Measurements from ENCODE around the gene RAB12. TPM values are rescaled to one million over a fixed set of nuclear protein-coding genes. Genes with fewer than 3 reads are reported as not detected.

RAB12 gene
- total and polyA plus RNA-seq, 2 of the 13 experiments (the other 11 are each of a cell fraction or from before 2014, with no cell fraction given) = 9.5 to 25.3 TPM

DNA sequence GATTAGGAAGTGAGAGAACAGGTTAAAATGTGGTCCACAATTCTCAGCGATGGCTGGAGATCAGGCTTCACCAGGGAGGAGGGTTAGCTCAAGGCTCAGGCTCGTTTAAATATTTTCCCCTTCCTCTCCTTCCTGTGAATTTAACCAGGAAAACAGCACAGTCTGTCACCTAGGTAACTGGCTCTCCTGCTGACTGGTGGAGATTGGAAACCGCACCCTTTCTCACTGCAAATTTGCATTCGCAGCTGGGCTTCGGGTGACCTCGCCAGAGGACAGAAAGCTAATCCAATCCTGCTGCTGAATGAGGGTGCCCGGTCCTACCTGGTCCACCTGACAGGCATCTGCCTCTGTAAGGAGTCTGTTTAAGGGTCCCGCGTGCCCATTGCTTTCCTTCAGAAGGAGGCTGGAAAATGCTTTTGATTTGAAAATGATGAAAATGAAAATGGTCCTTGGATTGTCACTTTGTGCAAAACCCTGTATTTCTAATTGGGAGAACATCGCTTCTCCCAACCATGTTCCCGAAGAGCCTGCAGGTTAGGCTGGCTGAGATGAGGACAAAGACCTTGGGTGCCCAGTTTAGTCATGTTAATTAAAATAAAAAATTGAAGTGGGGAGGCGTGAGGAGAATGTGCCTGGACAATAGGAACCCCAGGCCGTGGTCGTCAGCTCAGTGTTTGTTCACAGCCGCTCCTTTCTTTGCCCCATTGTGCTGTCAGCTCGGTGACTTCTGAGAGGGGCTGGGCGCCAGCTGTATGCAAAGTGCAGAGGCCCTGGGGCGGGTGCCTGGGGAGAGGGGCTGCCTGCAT, 52.7 kb downstream of the RAB12 start:
- H3K27ac ChIP-seq (ENCODE audit: extremely low read length, insufficient read depth, low read length) = no peak overlapping the region
- no peaks in the 10 kb centered on the region for H3K79me2 ChIP-seq (ENCODE audit: insufficient read depth, low read length)
- DNase-seq (ENCODE audit: low spot score) (no peak), FAIRE-seq (no peak), ATAC-seq (peak; percentile 42; the same call in 2 of the 3 replicates)
- H3K4me2 ChIP-seq (ENCODE audit: low read depth, low read length) = no peak overlapping the region
- 26% methylated on average over 15 of the region's 18 CpGs for WGBS (ENCODE audit: low lambda C conversion rate)
- TF ChIP-seq NR1H2 (CRISPR knock-in tag; IDR thresholded peaks at IDR 0.05; ENCODE audit: borderline replicate concordance, low read depth) = no peak
- TF ChIP-seq NFE2 (CRISPR knock-in tag; IDR thresholded peaks at IDR 0.05) = no peak
- TF ChIP-seq, protein P1, sequence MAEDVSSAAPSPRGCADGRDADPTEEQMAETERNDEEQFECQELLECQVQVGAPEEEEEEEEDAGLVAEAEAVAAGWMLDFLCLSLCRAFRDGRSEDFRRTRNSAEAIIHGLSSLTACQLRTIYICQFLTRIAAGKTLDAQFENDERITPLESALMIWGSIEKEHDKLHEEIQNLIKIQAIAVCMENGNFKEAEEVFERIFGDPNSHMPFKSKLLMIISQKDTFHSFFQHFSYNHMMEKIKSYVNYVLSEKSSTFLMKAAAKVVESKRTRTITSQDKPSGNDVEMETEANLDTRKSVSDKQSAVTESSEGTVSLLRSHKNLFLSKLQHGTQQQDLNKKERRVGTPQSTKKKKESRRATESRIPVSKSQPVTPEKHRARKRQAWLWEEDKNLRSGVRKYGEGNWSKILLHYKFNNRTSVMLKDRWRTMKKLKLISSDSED (CRISPR knock-in tag; IDR thresholded peaks at IDR 0.05) = no peak
- TF ChIP-seq FOSL2 (CRISPR knock-in tag; IDR thresholded peaks at IDR 0.05) = no peak
- no peak for TF ChIP-seq PTBP1 (IDR thresholded peaks at IDR 0.05; ENCODE audit: low read depth, low read length, poor library complexity, severe bottlenecking)
- TF ChIP-seq SIN3A (IDR thresholded peaks at IDR 0.05; ENCODE audit: borderline replicate concordance, low read depth, low read length) = no peak
- TF ChIP-seq, protein P2, sequence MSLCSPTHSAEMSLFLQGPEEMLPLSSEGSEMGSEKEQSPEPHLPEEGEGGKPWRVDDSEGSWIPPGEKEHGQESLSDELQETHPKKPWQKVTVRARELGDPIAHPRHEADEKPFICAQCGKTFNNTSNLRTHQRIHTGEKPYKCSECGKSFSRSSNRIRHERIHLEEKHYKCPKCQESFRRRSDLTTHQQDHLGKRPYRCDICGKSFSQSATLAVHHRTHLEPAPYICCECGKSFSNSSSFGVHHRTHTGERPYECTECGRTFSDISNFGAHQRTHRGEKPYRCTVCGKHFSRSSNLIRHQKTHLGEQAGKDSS (CRISPR knock-in tag; IDR thresholded peaks at IDR 0.05; ENCODE audit: borderline replicate concordance, low read depth) = no peak
- no peak for TF ChIP-seq ZMYM2 (CRISPR knock-in tag; IDR thresholded peaks at IDR 0.05)
- BruUV-seq (replicated peaks) = no TSS peak
- CTCF ChIA-PET (ENCODE audit: low intra/inter-chr PET ratio, low total read pairs) = no interaction called here
- POLR2A ChIA-PET = no interaction called here
- no peaks in the 10 kb centered on the region for H3K36me3 ChIP-seq (replicated peaks in 1 of 2; ENCODE audit: control insufficient read depth in 1 of 2, insufficient read depth in 2 of 2, low read length in 2 of 2)
- in situ Hi-C loops (cut with HindIII; ENCODE audit: extremely low pct_ligation_motif_present, low pct_unique_long_range_greater_than_20kb) (no loop called here), intact Hi-C loops (cut with micrococcal nuclease; ENCODE audit: unreplicated experiment) (no loop called here)
- peaks cover 5 to 47% of the 10 kb centered on the region in 2 experiments; a peak in 4 of 5 replicates for H3K27me3 ChIP-seq (ENCODE audit: control insufficient read depth in 1 of 2, insufficient read depth in 2 of 2, low read length in 2 of 2)
- no peaks in the 10 kb centered on the region for H4K20me1 ChIP-seq (ENCODE audit: insufficient read depth, low read length)
- no peaks in the 10 kb centered on the region; the same call in 1 of the 2 replicates for H3K4me1 ChIP-seq (ENCODE audit: insufficient read depth, low read length)
- H3K9me3 ChIP-seq (ENCODE audit: low read length) = no peaks in the 10 kb centered on the region
- H2AFZ ChIP-seq (ENCODE audit: low read length) = no peak overlapping the region
- no peak overlapping the region for H3K9ac ChIP-seq (ENCODE audit: insufficient read depth, low read depth, low read length)
- H3K4me3 ChIP-seq (replicated peaks in 1 of 3; ENCODE audit: insufficient read depth in 1 of 3, low read depth in 2 of 3, low read length in 3 of 3) = no peak overlapping the region

Data from HepG2 (cell line).